Measurements from ENCODE around the gene CACNB3.
"Not testable (repeated sequence)": the region's sequence is repeated elsewhere in the genome, so short reads cannot be mapped to it uniquely, and the experiment has no call there.

CACNB3 gene

GRCh38 chr12:48857278-48857994 lies 39.1 kb downstream of the CACNB3 start:
- no peak for DNase-seq

DNA sequence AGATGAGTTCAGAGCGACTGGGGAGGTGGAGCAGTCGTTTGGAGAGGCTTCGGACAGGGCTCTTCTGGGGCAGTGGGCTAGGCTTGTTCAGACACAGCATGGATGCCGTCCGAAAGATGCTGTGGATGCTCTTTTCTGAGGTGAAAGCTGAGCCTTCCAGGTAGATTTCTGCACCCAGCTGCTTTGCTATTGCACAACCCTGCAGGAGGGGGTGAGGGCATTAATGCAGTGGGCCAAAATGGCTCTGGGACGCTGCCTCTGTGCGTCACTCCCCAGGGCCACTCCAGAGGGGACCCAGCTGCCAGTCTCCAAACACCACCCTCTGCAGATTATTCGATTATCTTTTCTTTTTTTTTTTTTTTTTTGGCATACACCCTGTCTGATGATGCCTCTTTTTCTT lies 39.7 kb downstream of the CACNB3 start:
- DNase-seq = no peak

DNA sequence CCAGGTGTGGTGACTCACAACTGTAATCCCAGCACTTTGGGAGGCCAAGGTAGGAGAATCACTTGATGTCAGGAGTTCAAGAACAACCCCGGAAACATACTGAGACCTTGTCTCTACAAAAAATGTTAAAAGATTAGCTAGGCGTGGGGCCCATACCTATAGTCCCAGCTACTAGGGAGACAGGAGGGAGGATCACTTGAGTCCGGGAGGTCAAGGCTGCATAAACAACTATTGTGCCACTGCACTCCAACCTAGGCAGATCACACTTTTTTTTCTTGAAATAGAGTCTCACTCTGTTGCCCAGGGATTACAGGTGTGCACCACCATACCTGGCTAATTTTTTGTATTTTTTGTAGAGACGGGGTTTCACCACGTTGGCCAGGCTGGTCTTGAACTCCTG lies 41.3 kb downstream of the CACNB3 start:
- DNase-seq = no peak

DNA sequence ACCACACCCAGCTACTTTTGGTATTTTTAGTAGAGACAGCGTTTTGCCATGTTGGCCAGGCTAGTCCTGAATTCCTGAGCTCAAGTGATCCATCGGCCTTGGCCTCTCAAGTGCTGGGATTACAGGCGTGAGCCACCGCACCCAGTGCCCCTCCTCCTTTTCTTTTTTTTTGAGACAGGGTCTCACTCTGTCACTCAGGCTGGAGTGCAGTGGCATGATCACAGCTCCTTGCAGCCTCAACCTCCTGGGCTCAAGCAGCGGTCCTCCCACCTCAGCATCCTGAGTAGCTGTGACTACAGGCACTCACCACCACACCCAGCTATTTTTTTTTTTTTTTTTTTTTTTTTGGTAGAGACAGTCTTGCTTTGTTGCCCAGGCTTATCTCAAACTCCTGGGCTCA lies 41.9 kb downstream of the CACNB3 start:
- DNase-seq = not testable (repeated sequence)

DNA sequence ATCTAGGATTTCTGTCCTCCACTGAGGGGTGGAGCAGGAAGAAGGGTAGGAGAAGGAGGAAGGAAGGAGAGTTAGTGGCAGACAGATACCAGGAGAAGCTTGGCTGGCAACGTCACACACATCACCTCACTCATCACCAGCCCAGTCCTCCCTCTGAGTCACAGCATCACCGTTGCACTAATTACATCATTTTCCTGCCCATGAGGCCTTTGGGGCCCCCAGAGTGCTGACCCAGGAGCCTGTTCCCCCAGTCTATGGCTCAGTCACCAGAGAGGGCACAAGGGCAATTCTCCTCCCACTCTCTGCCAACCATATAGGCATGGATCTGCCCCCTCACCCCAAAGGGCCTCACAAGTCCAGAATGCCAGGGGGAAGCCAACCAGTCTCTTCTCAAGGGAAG lies 42.8 kb downstream of the CACNB3 start:
- no peak for DNase-seq

GRCh38 chr12:48862760-48863159 lies 44.5 kb downstream of the CACNB3 start:
- no peak for DNase-seq

- no peak for DNase-seq
Observed at GRCh38 chr12:48863291-48863690, 45.0 kb downstream of the CACNB3 start.

DNA sequence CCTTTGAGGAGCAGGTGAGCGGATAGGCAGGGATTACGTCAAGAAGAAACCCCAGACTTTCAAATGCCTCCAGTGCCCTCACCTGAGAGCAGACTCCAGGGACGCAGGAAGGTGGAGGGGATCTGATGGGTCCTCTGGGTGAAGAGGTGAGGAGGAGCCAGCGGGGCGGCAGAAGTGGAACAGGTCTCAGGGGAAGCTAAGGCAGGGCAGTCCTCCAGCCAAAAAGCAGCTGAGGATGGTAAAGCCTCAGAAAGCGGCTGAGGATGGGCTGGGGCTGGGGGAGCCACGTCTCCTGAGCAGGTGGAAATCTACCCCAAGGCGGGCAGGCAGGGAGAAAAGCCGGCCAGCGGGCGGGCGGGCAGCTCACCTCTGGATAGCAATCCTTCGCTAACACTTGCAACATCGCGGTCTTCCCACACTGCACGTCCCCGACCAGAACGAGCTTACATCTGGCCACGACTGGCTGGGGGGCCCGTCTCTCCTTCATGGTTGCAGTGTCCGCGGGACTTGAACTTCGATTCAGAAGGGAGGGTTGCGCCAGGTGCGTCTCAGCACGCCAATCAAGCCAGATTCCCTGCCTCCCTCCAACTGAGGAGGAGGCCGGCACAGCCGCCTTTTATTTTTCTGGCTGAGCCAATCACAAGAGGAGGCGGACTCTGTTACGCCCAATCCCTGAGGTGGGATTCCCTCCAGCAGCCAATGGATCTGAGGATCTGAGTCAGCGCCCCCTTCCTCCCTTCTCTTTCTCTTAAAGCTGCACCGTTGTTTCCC lies 47.2 kb downstream of the CACNB3 start, which contains the start of gene RND1:
Gene RND1 (minus strand): TSS at position 590 of the 771 bp plus-strand sequence. CDS start 103 bp downstream, at position 487.
- peak; percentile 82 for DNase-seq

DNA sequence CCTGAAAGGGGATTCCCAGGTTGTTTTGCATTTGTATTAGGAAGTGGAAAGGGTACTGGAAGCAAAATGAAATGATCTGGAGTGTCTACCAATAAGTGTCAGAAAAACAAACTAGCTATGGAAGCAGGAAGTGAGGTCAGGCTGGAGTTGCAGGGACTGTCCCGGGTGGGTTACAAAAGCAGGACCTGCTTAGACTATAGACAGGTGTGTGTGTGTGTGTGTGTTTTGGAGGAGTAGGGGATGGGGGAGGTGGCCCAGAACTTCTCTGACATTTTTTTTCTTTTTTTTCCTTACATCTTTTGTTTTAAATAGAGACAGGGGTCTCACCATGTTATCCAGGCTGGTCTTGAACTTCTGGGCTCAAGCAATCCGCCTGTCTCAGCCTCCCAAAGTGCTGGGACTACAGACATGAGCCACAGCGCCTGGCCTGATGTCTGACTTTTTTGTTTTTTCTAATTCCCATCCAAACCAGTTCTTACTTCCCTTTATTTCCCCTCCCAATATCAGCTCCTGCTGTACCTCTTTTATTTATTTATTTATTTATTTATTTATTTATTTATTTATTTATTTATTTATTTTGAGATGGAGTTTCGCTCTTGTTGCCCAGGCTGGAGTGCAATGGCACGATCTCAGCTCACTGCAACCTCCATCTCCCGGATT lies 47.9 kb downstream of the CACNB3 start:
- DNase-seq = no peak

DNA sequence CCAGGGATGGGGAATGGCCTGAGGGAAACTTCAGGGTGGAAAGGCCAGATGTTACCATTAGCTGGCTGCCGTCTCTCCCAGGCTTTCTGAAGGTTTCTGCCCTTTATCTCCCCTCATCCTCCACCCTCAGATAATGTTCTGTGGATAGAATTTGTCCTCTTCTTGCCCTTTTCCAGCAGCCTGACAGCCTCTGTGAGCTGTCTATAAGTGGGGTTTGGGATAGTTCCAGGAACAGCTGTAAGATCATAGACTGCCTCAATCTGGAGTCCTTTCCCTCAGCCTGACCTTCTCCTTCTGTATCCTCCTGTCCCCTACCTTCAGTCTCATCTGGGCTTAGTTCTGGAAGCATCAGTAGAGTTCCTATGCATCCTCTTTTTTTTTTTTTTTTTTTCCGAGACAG lies 50.2 kb downstream of the CACNB3 start:
- no peak for DNase-seq

GRCh38 chr12:48869191-48869590 lies 50.9 kb downstream of the CACNB3 start:
- no peak for DNase-seq

DNA sequence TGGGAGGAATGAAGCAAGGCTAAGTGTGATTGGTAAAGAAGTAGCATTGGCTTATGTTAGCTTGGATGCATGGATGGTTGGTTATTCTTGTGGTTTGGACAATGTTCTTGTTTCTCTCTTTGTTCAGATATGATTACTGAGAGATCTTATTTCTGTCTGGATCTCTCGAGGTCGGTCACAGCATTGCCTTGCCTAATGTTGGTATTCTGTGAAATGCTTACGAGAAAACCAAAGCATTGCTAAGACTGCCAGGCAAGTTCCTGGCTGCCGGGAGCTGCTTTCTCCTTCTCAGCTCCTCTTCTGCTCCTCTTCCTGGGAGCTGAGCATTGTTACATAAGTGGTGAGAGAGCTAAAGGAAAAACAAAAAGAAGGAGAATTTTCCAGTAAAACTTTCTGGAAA lies 54.8 kb downstream of the CACNB3 start:
- DNase-seq = no peak

DNA sequence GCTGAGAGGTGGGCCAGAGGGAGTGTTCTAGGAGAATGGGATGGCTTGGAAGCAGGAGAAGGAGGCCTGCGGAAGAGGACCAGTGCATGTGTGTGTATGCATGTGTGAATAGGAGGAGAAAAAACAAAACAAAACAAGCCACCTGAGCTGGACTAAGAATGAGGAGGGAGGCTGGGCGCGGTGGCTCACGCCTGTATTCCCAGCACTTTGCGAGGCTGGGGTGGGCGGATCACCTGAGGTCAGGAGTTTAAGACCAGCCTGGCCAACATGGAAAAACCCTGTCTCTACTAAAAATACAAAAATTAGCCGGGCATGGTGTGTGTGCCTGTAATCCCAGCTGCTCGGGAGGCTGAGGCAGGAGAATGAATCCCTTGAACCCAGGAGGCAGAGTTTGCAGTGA lies 55.2 kb downstream of the CACNB3 start:
- DNase-seq = not testable (repeated sequence)

GRCh38 chr12:48875944-48876515 lies 57.7 kb downstream of the CACNB3 start:
- DNase-seq = no peak
